ENCODE data around the gene CYB5B.
A peak's percentile ranks its signal among the peaks of the same experiment; 100 is the strongest.

The CYB5B gene

DNA sequence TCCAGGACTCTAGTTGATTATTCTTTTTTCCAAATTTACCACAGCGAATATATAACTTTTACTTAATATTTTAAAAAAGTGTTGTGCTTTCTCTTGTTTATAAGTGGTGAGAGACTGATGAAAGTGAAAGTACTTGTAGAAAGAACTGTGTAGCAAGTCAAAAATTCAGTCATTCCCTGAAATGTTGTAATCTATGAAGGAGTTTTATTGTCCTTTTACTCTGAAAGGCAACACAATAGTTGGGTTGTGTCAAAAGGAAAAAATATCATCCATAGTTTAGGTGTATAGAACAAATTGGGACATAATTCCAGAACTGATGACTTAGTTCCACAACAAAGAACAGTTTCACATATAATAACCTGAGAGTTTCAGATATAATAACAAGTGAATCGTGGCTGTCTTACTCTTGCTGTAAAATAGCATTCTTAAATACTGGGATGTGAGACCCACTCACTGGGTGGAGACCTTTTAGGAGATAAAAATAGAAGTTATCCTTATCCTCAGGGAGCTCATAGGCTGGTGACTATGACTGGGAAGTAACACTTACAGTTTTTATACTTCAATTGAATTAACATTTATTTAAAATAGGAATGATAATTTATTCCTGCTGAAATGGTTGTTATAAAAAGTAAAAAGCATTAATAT is 20.6 kb downstream of the CYB5B start:
- TF ChIP-seq, protein P1, sequence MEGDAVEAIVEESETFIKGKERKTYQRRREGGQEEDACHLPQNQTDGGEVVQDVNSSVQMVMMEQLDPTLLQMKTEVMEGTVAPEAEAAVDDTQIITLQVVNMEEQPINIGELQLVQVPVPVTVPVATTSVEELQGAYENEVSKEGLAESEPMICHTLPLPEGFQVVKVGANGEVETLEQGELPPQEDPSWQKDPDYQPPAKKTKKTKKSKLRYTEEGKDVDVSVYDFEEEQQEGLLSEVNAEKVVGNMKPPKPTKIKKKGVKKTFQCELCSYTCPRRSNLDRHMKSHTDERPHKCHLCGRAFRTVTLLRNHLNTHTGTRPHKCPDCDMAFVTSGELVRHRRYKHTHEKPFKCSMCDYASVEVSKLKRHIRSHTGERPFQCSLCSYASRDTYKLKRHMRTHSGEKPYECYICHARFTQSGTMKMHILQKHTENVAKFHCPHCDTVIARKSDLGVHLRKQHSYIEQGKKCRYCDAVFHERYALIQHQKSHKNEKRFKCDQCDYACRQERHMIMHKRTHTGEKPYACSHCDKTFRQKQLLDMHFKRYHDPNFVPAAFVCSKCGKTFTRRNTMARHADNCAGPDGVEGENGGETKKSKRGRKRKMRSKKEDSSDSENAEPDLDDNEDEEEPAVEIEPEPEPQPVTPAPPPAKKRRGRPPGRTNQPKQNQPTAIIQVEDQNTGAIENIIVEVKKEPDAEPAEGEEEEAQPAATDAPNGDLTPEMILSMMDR (IDR thresholded peaks at IDR 0.05; ENCODE audit: insufficient read depth, low read depth, low read length, missing control alignments) = no peak
- no peak for DNase-seq (ENCODE audit: low read depth)
- peak overlapping the region; percentile 43 for H3K4me3 ChIP-seq (ENCODE audit: low read depth, low read length)

DNA sequence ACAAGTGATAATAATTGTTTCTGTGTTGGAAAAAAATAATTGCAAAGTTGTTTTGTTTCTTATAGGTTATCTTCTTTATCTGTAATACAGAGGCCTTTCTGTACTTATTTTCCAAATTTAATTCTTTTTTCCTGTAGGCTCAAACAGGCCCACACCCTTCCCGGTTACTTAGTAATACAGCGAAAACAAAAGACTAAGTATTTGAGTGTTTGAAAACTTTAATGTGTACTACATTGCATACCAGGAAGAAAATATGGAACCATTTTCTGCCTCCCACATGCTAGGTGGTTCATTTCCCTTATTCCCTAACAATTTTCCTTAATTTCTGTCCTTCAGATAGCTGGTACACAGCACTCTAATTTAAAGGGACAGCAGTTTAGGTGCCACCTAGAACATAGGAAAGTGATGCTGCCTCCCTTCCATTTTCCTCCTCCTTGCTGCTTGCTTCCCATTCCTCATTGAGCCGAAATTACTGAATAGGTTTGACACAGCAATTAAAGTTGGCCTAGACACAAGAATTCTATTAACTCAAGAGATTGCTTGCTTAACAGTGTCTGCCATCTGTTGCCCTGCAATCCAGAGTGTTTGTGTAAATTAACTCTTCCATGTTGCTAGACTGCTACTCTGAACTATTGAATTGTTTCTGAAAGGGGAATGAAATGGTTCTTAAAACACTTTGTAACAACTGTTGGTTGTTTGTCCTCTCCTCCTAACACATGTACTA is 24.2 kb downstream of the CYB5B start:
- TF ChIP-seq, protein P1 (IDR thresholded peaks at IDR 0.05; ENCODE audit: insufficient read depth, low read depth, low read length, missing control alignments) = no peak
- no peak overlapping the region for H3K4me3 ChIP-seq (ENCODE audit: low read depth, low read length)
- no peak for DNase-seq (ENCODE audit: low read depth)

DNA sequence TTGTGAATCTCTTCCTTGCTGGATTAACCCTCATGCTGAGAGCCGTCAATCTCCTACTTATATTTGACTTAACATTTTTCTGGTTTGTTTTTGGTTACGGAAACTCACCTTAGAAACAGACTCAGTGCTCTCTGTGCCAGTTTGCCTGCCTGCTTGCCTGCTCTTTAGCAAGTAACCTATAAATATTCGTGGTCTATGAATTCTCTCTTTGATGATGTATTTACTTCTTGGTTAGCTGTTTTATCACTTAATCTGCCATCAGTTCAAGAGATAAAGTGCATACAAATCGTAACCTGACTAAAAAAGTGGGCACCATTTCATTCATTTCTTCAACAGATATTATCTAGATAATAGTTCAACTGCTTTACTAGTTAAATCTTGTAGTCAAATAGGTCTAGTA is 26.7 kb downstream of the CYB5B start:
- TF ChIP-seq, protein P1 (IDR thresholded peaks at IDR 0.05; ENCODE audit: insufficient read depth, low read depth, low read length, missing control alignments) = no peak
- no peak overlapping the region for H3K4me3 ChIP-seq (ENCODE audit: low read depth, low read length)
- no peak for DNase-seq (ENCODE audit: low read depth)

DNA sequence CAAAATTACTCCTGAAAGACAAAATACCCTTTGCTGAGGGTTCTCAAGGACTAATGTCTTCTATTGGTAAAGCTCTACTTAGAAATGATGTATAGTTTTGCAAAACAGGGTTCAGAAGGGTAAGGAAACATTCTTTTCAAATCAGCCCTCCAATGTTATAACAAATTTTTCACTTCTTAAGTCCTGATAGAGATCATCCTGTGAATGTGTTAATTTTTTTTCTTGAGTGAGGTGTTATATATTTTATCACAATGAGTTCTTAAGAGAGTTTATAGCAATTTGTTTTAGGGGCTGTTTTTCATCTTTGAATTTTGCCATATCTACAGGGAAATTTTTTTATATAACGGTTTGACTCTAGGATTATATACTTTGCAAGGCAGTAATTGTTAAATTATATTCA is 29.5 kb downstream of the CYB5B start:
- TF ChIP-seq, protein P1 (IDR thresholded peaks at IDR 0.05; ENCODE audit: insufficient read depth, low read depth, low read length, missing control alignments) = no peak
- no peak overlapping the region for H3K4me3 ChIP-seq (ENCODE audit: low read depth, low read length)
- DNase-seq (ENCODE audit: low read depth) = no peak

DNA sequence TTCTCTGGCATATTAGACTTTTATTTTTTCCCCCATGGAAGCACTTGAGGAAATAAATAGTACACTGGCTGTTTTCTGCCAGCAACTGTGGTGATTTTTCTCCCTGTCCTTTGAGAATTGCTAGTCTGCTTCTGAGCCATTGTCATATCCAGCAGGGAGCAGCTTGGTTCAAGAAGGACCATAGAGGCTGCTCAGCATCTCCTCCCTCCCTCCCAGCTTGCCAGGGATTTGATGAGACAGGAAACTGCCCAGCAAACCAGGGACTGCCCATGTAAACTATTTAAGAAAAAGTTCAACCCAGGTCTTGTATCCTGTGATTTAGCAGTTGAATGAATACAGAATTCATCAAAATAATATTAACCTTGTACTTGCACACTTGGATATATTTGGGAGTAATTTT is 39.5 kb downstream of the CYB5B start:
- H3K4me3 ChIP-seq (ENCODE audit: low read depth, low read length) = no peak overlapping the region
- no peak for DNase-seq (ENCODE audit: low read depth)
- TF ChIP-seq, protein P1 (IDR thresholded peaks at IDR 0.05; ENCODE audit: insufficient read depth, low read depth, low read length, missing control alignments) = no peak

DNA sequence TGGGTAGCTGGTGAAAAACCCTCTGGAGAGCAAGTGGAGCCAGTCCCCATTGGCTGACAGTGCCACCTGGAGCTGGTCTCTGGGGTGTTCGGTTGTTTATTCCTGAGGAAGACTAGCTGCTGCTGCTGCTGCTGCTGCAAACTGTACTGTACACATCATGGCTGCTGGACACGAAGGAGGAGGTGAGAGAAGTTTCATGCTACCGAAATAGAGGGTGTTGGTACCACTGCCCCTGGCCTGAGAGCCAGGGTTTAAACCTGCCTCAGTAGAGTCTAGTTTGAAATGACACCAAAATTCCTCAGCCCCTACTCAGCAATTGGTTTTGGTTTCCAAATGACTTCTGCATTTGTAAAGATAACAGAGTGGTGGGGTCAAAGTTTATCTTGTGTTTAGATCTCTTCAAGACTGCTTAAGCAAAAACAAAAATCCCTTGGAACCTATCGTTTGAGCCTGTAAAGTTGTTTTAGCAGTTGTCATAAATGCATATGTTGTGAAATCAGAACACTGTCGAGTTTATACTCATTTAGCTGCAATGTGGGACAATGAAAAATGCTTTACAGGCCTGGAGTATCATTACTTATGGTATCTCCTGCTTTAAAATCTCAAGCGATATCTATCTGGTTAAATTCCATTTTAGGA is 40.8 kb downstream of the CYB5B start:
- H3K4me3 ChIP-seq (ENCODE audit: low read depth, low read length) = no peak overlapping the region
- DNase-seq (ENCODE audit: low read depth) = peak; percentile 52
- TF ChIP-seq, protein P1 (IDR thresholded peaks at IDR 0.05; ENCODE audit: insufficient read depth, low read depth, low read length, missing control alignments) = no peak
